Heart right ventricle (tissue), 16 donors: ENCODE data around the gene DIO3. TPM values are rescaled to one million over a fixed set of nuclear protein-coding genes. Genes with fewer than 3 reads are reported as not detected.

Experiments
- ATAC-seq, 8 donors: fragments of 200-7000 bp; cut with Tn5 transposase; one replicate each; pipeline ENCODE4 v1.9.1; 2020; ENCODE audit warnings: mild to moderate bottlenecking in 8 of 8, moderate library complexity in 8 of 8, moderate number of reproducible peaks in 1 of 8
- DNase-seq, 2 donors: peaks; one replicate each; pipeline ENCODE4 v3.0.0-alpha.2; 2020
- H3K27ac ChIP-seq, 10 donors: fragments of 200-600 bp; sonication (generic) in 2 of 10; one replicate each; pipeline versions ENCODE4 v1.5.0 to v1.8.0; 2020 to 2022; ENCODE audit warnings: mild to moderate bottlenecking in 3 of 10
- H3K27me3 ChIP-seq, 7 donors: fragments of 200-600 bp; one replicate each; pipeline ENCODE4 v1.8.0; 2021 to 2022; ENCODE audit warnings: mild to moderate bottlenecking in 2 of 7
- H3K36me3 ChIP-seq, 9 donors: fragments of 200-600 bp; sonication (generic) in 1 of 9; one replicate each; pipeline versions ENCODE4 v1.5.0 to v1.8.0; 2020 to 2022; ENCODE audit warnings: mild to moderate bottlenecking in 2 of 9
- H3K4me1 ChIP-seq, 9 donors: fragments of 200-600 bp; sonication (generic) in 1 of 9; one replicate each; pipeline versions ENCODE4 v1.5.0 to v1.8.0; 2020 to 2022; ENCODE audit warnings: mild to moderate bottlenecking in 4 of 9
- H3K4me3 ChIP-seq, 10 donors: fragments of 200-600 bp; sonication (generic) in 2 of 10; one replicate each; pipeline versions ENCODE4 v1.5.0 to v1.8.0; 2020 to 2022; ENCODE audit warnings: mild to moderate bottlenecking in 7 of 10, moderate library complexity in 2 of 10
- H3K9me3 ChIP-seq, 11 donors: fragments of 200-600 bp in 10 of 11; sonication (generic) in 2 of 11; one replicate each; pipeline versions ENCODE4 v1.5.0 to v1.8.0; 2013 to 2022; ENCODE audit warnings: mild to moderate bottlenecking in 2 of 11, control low read depth in 1 of 11, moderate library complexity in 1 of 11
- CTCF ChIP-seq, 9 donors: fragments of 200-600 bp; sonication (generic) in 2 of 9; IDR thresholded peaks; one replicate each; pipeline versions ENCODE4 v1.5.0 to v1.8.0; 2021 to 2022; ENCODE audit warnings: antibody characterized with exemption in 9 of 9, mild to moderate bottlenecking in 5 of 9, moderate library complexity in 1 of 9
- WGBS, 2 donors: extraction: QIAGEN DNeasy Blood & Tissue Kit; methylation state at CpG; one replicate each; pipeline ENCODE4 v1.1.7; 2013; ENCODE audit warnings: inconsistent platforms in 1 of 2; 5-methylcytosine and 5-hydroxymethylcytosine counted together
- intact Hi-C, 10 donors: fragments of 100-400 bp; cut with DNase I; formaldehyde crosslinking; loops; one replicate each; pipeline versions ENCODE4 v1.11.1 to v1.14.2; 2022
- polyA plus RNA-seq, 2 donors: library from polyadenylated mRNA; stranded (reverse); fragments of 200-250 nt; gene quantifications; one replicate each; pipeline ENCODE4 v1.2.3, GENCODE V29; 2013
- total RNA-seq, 10 donors: library from RNA; stranded (reverse); fragmentation: NEBNext Ultra II Directional in 3 of 10; extraction: Animal tissue kit (Norgen Biotek cat#: 25700) in 3 of 10; gene quantifications; one replicate each; pipeline versions ENCODE4 v1.2.1 to v1.2.4, GENCODE V29; 2021 to 2023
- donor health status: Arrhythmogenic right ventricular cardiomyopathy.
- donor health status: ischemic (EF 13 %, LVEDD 7.1; RV severe dilation, severe dysfunction).
- donor health status: healthy with polysubstance abuse.
- donor health status: DM: no; HTN: yes; CAD: no.
- donor health status: DM: no; HTN: no; CAD: no.
- donor health status: ischemic (EF 25% LVEDD 6.9; RV normal size, moderate dysfunction).
- donor health status: ischemic (EF 25% LVEDD 5.7; RV mildly dilated, moderate dysfunction).
- donor health status: healthy.
- donor health status: DM: yes; HTN: yes; CAD: no.
- donor health status: Ischemic cardiomyopathy.
- donor health status: ischemic (EF 35%, LVEDD 5.7; RV mildly dilated, moderate dysfunction).
- donor health status: nonischemic (EF 11% LVEDD 7.7; RV severe dilation, severe dysfunction).
- donor health status: DM: yes; HTN: yes; CAD: no.
- donor health status: PGD.
- donor health status: ischemic (EF 29% LVEDD 5.4; RV normal size, mild dysfunction).
- donor health status: nonischemic (EF 23%, LVEDD 6.1; RV moderate dilation, normal function).

Gene DIO3
- total and polyA plus RNA-seq, 12 donors = 0.15 to 0.33 (median 0.24) TPM; not detected in 8

- no peak for TF ChIP-seq CTCF (IDR thresholded peaks at IDR 0.05)
- Histone ChIP-seq H3K4me1 (no peaks in the 10 kb centered on the region), H3K36me3 (no peaks in the 10 kb centered on the region), H3K9me3 (no peaks in the 10 kb centered on the region), H3K27ac (no peak overlapping the region), H3K4me3 (no peak overlapping the region), H3K27me3 (peaks cover 0 to 57% (median 39%) of the 10 kb centered on the region in 7 donors)
- intact Hi-C loops = no loop called here
- DNase-seq (no peak), ATAC-seq (no peak)
- WGBS, 2 donors = 69 to 70% methylated on average over 4 of the region's 4 CpGs
Measured at GRCh38 chr14:101575581-101575980, 14.3 kb downstream of the DIO3 start.

GRCh38 chr14:101577221-101577909, 16.1 kb downstream of the DIO3 start:
- no peaks in the 10 kb centered on the region for H3K9me3 ChIP-seq
- intact Hi-C loops = no loop called here
- no peak overlapping the region for H3K4me3 ChIP-seq
- peaks cover 0 to 54% (median 35%) of the 10 kb centered on the region in 7 donors for H3K27me3 ChIP-seq
- DNase-seq (no peak), ATAC-seq (no peak)
- no peaks in the 10 kb centered on the region for H3K36me3 ChIP-seq
- no peak overlapping the region for H3K27ac ChIP-seq
- TF ChIP-seq CTCF (IDR thresholded peaks at IDR 0.05) = no peak
- 80 to 84% methylated on average over 10 of the region's 10 CpGs for WGBS, 2 donors
- H3K4me1 ChIP-seq = no peaks in the 10 kb centered on the region

GRCh38 chr14:101578489-101578888, 17.2 kb downstream of the DIO3 start:
- no peaks in the 10 kb centered on the region for H3K4me1 ChIP-seq
- DNase-seq (no peak), ATAC-seq (no peak)
- peaks cover 0 to 56% (median 28%) of the 10 kb centered on the region in 7 donors for H3K27me3 ChIP-seq
- H3K4me3 ChIP-seq = no peak overlapping the region
- no peaks in the 10 kb centered on the region for H3K36me3 ChIP-seq
- intact Hi-C loops = no loop called here
- TF ChIP-seq CTCF (IDR thresholded peaks at IDR 0.05) = no peak
- WGBS, 2 donors = 72 to 79% methylated on average over 8 of the region's 8 CpGs
- H3K9me3 ChIP-seq = no peaks in the 10 kb centered on the region
- H3K27ac ChIP-seq = no peak overlapping the region

GRCh38 chr14:101579372-101580080, 18.2 kb downstream of the DIO3 start:
- Histone ChIP-seq H3K9me3 (no peaks in the 10 kb centered on the region), H3K27ac (no peak overlapping the region), H3K27me3 (peaks cover 0 to 54% (median 19%) of the 10 kb centered on the region in 7 donors), H3K36me3 (no peaks in the 10 kb centered on the region), H3K4me1 (no peaks in the 10 kb centered on the region), H3K4me3 (no peak overlapping the region)
- DNase-seq = no peak
- 81 to 86% methylated on average over 11 of the region's 11 CpGs for WGBS, 2 donors
- no peak for TF ChIP-seq CTCF (IDR thresholded peaks at IDR 0.05)
- intact Hi-C loops = no loop called here
- no peak for ATAC-seq
